T-helper 1 cell treated with Interleukin-12 subunit alpha and Interleukin-12 subunit beta and Interleukin-4 antibody, amounts not matched to agents 30 μg/mL and 1 μg/mL, for 36 hours (primary cell): Measurements from ENCODE around the gene MIPEP.

Source experiments
- H3K27ac Mint-ChIP-seq: one replicate; pipeline ENCODE4 v1.8.0; 2021; ENCODE audit warnings: mild to moderate bottlenecking, mixed read lengths
- H3K27me3 Mint-ChIP-seq: one replicate; pipeline ENCODE4 v1.8.0; 2021; ENCODE audit warnings: low read depth, mixed read lengths
- H3K36me3 Mint-ChIP-seq: one replicate; pipeline ENCODE4 v1.8.0; 2021; ENCODE audit warnings: low read depth, mixed read lengths
- H3K4me1 Mint-ChIP-seq: one replicate; pipeline ENCODE4 v1.8.0; 2021; ENCODE audit warnings: low read depth, mixed read lengths
- H3K4me3 Mint-ChIP-seq: one replicate; pipeline ENCODE4 v1.8.0; 2021; ENCODE audit warnings: mild to moderate bottlenecking, moderate library complexity, mixed read lengths
- H3K9me3 Mint-ChIP-seq: one replicate; pipeline ENCODE4 v1.8.0; 2021; ENCODE audit warnings: mixed read lengths

The MIPEP gene

GRCh38 chr13:23687614-23688013 lies 201.6 kb downstream of the MIPEP start:
- H3K4me1 Mint-ChIP-seq: no peaks in the 10 kb centered on the region
- peaks cover 14% of the 10 kb centered on the region for H3K9me3 Mint-ChIP-seq

GRCh38 chr13:23686948-23687347 lies 202.3 kb downstream of the MIPEP start:
- Mint-ChIP-seq H3K36me3 (no peaks in the 10 kb centered on the region), H3K4me3 (no peak overlapping the region), H3K27me3 (peaks cover 4% of the 10 kb centered on the region), H3K9me3 (peaks cover 14% of the 10 kb centered on the region), H3K4me1 (no peaks in the 10 kb centered on the region), H3K27ac (no peak overlapping the region)

More at GRCh38 chr13:23687614-23688013, 201.6 kb downstream of the MIPEP start:
- Mint-ChIP-seq H3K27me3 (peaks cover 4% of the 10 kb centered on the region), H3K27ac (no peak overlapping the region), H3K4me3 (no peak overlapping the region), H3K36me3 (no peaks in the 10 kb centered on the region)

GRCh38 chr13:23685416-23685815 lies 203.8 kb downstream of the MIPEP start:
- H3K4me1 Mint-ChIP-seq: no peaks in the 10 kb centered on the region
- no peak overlapping the region for H3K27ac Mint-ChIP-seq
- H3K4me3 Mint-ChIP-seq: no peak overlapping the region
- H3K9me3 Mint-ChIP-seq: peaks cover 14% of the 10 kb centered on the region
- peaks cover 4% of the 10 kb centered on the region for H3K27me3 Mint-ChIP-seq
- H3K36me3 Mint-ChIP-seq: peaks cover 1% of the 10 kb centered on the region

GRCh38 chr13:23684647-23685046 lies 204.6 kb downstream of the MIPEP start:
- H3K4me1 Mint-ChIP-seq: no peaks in the 10 kb centered on the region
- no peak overlapping the region for H3K27ac Mint-ChIP-seq
- peaks cover 1% of the 10 kb centered on the region for H3K36me3 Mint-ChIP-seq
- H3K4me3 Mint-ChIP-seq: no peak overlapping the region
- H3K9me3 Mint-ChIP-seq: peaks cover 14% of the 10 kb centered on the region
- peaks cover 4% of the 10 kb centered on the region for H3K27me3 Mint-ChIP-seq

- Mint-ChIP-seq H3K27me3 (peaks cover 4% of the 10 kb centered on the region), H3K27ac (no peak overlapping the region), H3K36me3 (peaks cover 1% of the 10 kb centered on the region), H3K4me1 (peaks cover 7% of the 10 kb centered on the region), H3K9me3 (peaks cover 14% of the 10 kb centered on the region), H3K4me3 (no peak overlapping the region)
Observed at GRCh38 chr13:23683084-23683483, 206.1 kb downstream of the MIPEP start.

GRCh38 chr13:23680845-23681669 lies 208.1 kb downstream of the MIPEP start:
- Mint-ChIP-seq H3K27ac (no peak overlapping the region), H3K9me3 (peaks cover 13% of the 10 kb centered on the region)

More at GRCh38 chr13:23680845-23681669, 208.1 kb downstream of the MIPEP start:
- Mint-ChIP-seq H3K4me1 (peaks cover 7% of the 10 kb centered on the region), H3K36me3 (peaks cover 1% of the 10 kb centered on the region), H3K27me3 (peaks cover 4% of the 10 kb centered on the region), H3K4me3 (no peak overlapping the region)
